ENCODE measurements around the gene ENOX2.

DNA sequence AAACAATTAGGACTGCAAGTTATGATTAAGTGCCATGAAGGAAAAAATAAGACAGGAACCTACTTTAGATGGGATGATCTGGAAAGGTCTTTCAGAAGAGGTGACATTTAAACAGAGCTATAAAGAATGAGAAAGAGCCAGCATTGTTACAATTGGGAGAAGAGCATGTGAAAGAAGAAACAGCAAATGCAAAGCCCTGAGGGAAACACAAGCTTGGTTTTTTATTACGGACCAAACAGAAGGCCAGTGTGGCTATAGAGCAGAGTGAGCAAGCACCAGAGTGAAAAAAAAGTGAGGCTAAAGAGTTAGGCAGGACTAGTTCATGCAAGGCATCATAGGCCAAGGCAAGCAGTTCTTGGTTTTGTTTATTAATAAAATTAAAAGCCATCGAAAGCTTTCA, 325.6 kb downstream of the ENOX2 start:
- no peak for TF ChIP-seq TAF1 (IDR thresholded peaks at IDR 0.05; ENCODE audit: low read depth, low read length)
- TF ChIP-seq POLR2AphosphoS5 (IDR thresholded peaks at IDR 0.05; ENCODE audit: low read depth, low read length): no peak
